ENCODE measurements around the gene TMUB2.

The TMUB2 gene

GRCh38 chr17:44203731-44204440 lies 17.1 kb downstream of the TMUB2 start:
- DNase-seq = peak; percentile 82

GRCh38 chr17:44204441-44204882 lies 17.7 kb downstream of the TMUB2 start:
- no peak for DNase-seq

GRCh38 chr17:44205962-44206824 lies 19.4 kb downstream of the TMUB2 start:
- DNase-seq = no peak

GRCh38 chr17:44206825-44207155 lies 20.0 kb downstream of the TMUB2 start:
- DNase-seq = no peak

GRCh38 chr17:44207319-44207718 lies 20.5 kb downstream of the TMUB2 start:
- DNase-seq = no peak

GRCh38 chr17:44207743-44208142 lies 21.0 kb downstream of the TMUB2 start:
- DNase-seq = no peak

GRCh38 chr17:44209786-44210341 lies 23.1 kb downstream of the TMUB2 start:
- DNase-seq = no peak

- DNase-seq = peak; percentile 98
These were observed 23.8 kb downstream of the TMUB2 start for GRCh38 chr17:44210342-44211192.

- DNase-seq = peak; percentile 52
These were observed 24.8 kb downstream of the TMUB2 start for GRCh38 chr17:44211281-44212265.

- DNase-seq = no peak
These were observed 26.0 kb downstream of the TMUB2 start for GRCh38 chr17:44212507-44213402.

GRCh38 chr17:44213403-44214229 lies 26.8 kb downstream of the TMUB2 start:
- no peak for DNase-seq

- no peak for DNase-seq
These were observed 27.4 kb downstream of the TMUB2 start for GRCh38 chr17:44214230-44214494.

GRCh38 chr17:44214896-44215295 lies 28.1 kb downstream of the TMUB2 start:
- no peak for DNase-seq

GRCh38 chr17:44216173-44216572 lies 29.4 kb downstream of the TMUB2 start:
- DNase-seq = no peak

- DNase-seq = no peak
These were observed 29.9 kb downstream of the TMUB2 start for GRCh38 chr17:44216694-44217093.

- DNase-seq = no peak
These were observed 31.1 kb downstream of the TMUB2 start for GRCh38 chr17:44217738-44218343.

GRCh38 chr17:44218344-44219107 lies 31.8 kb downstream of the TMUB2 start:
- peak; percentile 92 for DNase-seq

GRCh38 chr17:44219108-44219615 lies 32.4 kb downstream of the TMUB2 start:
- peak; percentile 82 for DNase-seq

Measured in islet precursor cell (in vitro differentiated cells).